ENCODE results near the gene CLK2. TPM values are rescaled to one million over a fixed set of nuclear protein-coding genes. Genes with fewer than 3 reads are reported as not detected.

The CLK2 gene
- total RNA-seq, 2 donors from 2014 or later, result 31.7 to 66.4 TPM

DNA sequence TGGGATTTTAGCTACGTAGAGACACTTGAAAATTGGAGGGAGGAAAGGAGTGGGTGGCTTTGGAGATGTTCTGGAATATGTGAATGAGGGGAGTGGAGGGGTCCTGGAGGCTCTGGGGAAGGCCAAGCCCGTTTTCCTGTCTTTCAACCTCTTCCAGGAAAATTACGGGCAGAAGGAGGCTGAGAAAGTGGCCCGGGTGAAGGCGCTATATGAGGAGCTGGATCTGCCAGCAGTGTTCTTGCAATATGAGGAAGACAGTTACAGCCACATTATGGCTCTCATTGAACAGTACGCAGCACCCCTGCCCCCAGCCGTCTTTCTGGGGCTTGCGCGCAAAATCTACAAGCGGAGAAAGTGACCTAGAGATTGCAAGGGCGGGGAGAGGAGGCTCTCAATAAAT, 46.9 kb upstream of the CLK2 start:
- no peak for TF ChIP-seq CTCF (IDR thresholded peaks at IDR 0.05)
- Histone ChIP-seq H3K4me3 (peak overlapping the region; percentile 25), H3K9ac (ENCODE audit: low read depth in 2 of 2, low read length in 2 of 2) (peak overlapping the region in 1 of 2 donors; percentile 52), H3K27me3 (no peaks in the 10 kb centered on the region), H3K27ac (peak overlapping the region; percentile 96), H3K36me3 (no peaks in the 10 kb centered on the region), H3K4me1 (peaks cover 14% of the 10 kb centered on the region), H3K9me3 (no peaks in the 10 kb centered on the region)
- no peak for DNase-seq
- intact Hi-C loops (cut with DNase I), result loop anchor here (5.0 kb wide), 2 partner anchors 43 to 68 kb away; partner anchors contain the start of gene HCN3

DNA sequence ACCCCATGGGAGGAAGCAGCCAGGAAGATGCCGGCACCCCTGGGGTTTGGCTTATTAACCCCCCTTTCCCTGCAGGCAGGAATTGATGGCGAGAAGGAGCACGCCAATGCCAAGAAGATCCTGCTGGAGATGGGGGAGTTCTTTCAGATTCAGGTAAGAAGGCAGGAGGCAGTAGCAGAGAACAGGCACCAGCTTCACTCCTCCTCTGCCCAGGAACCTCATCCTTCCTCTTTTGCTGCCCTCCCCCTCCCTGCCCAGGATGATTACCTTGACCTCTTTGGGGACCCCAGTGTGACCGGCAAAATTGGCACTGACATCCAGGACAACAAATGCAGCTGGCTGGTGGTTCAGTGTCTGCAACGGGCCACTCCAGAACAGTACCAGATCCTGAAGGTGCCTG, 46.2 kb upstream of the CLK2 start:
- no peaks in the 10 kb centered on the region for H3K9me3 ChIP-seq
- H3K4me1 ChIP-seq, result peaks cover 13% of the 10 kb centered on the region
- H3K9ac ChIP-seq (ENCODE audit: low read depth in 2 of 2, low read length in 2 of 2), result peak overlapping the region; percentile 19 to 27
- no peak overlapping the region for H3K27ac ChIP-seq
- no peak overlapping the region for H3K4me3 ChIP-seq
- no peak for DNase-seq
- intact Hi-C loops (cut with DNase I), result no loop called here
- no peaks in the 10 kb centered on the region for H3K27me3 ChIP-seq
- H3K36me3 ChIP-seq, result no peaks in the 10 kb centered on the region
- TF ChIP-seq CTCF (IDR thresholded peaks at IDR 0.05), result no peak

DNA sequence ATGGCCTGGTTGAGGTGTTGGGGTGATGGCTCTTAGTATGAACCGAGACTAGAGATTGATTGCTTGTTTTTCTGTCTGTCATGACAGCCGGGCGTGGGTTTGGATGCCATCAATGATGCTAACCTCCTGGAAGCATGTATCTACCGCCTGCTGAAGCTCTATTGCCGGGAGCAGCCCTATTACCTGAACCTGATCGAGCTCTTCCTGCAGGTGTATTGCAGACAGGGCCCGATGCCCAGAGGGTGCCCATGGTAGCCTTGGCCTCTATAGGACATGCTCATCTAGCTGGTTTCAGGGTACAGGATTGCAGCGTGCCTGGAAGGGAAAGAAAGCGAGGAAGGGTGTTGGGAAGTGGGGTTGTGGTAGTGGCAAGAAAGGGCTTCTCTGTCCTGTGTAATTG, 44.8 kb upstream of the CLK2 start:
- Histone ChIP-seq H3K4me3 (no peak overlapping the region), H3K4me1 (peaks cover 13% of the 10 kb centered on the region), H3K27me3 (no peaks in the 10 kb centered on the region), H3K36me3 (no peaks in the 10 kb centered on the region), H3K9ac (ENCODE audit: low read depth in 2 of 2, low read length in 2 of 2) (no peak overlapping the region), H3K9me3 (no peaks in the 10 kb centered on the region), H3K27ac (no peak overlapping the region)
- intact Hi-C loops (cut with DNase I), result no loop called here
- TF ChIP-seq CTCF (IDR thresholded peaks at IDR 0.05), result no peak
- DNase-seq, result no peak

DNA sequence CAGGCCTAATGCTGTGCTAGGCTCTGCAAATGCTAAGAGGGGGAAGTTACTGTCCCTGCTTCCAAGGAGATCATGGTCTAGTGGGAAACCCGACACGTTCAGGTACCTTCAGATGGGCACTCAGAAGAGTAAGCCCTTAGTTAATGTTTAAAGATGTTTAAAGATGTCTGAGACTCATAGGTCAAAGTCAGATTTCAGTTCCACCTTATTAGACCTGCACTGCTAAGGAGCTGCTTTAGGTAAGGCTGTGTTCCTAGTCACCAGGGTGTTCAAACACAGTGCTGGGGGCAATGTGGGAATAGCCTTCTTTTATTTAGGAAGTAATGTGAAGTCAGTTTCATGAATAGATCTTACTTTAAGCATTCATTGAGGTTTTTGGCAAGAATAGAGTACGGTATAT, 43.6 kb upstream of the CLK2 start:
- H3K4me1 ChIP-seq, result peaks cover 7% of the 10 kb centered on the region
- intact Hi-C loops (cut with DNase I), result no loop called here
- no peaks in the 10 kb centered on the region for H3K36me3 ChIP-seq
- no peak overlapping the region for H3K9ac ChIP-seq (ENCODE audit: low read depth in 2 of 2, low read length in 2 of 2)
- H3K9me3 ChIP-seq, result no peaks in the 10 kb centered on the region
- no peaks in the 10 kb centered on the region for H3K27me3 ChIP-seq
- TF ChIP-seq CTCF (IDR thresholded peaks at IDR 0.05), result no peak
- H3K4me3 ChIP-seq, result no peak overlapping the region
- peak overlapping the region; percentile 6 for H3K27ac ChIP-seq
- DNase-seq, result no peak

DNA sequence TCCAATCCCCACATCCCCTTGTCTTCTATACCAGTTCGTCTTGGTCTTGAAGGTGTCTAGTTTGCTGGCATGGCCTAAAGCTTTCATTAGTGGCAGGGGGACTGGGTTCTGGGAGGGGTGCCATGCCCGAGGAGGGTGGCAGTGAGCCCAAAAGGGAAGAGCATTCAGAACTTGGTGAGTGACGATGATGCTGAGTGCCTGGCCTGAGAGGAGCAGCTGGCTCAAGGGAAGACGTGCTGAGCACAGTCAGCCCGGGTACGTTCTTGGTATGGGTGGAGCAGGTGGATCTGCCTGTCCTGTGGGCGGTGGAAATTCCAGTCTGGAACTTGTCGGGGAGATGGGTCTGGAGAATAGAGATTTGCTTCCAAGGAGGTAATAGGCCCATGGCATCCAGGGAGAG, 40.0 kb upstream of the CLK2 start:
- intact Hi-C loops (cut with DNase I), result no loop called here
- no peak overlapping the region for H3K27ac ChIP-seq
- no peak overlapping the region for H3K9ac ChIP-seq (ENCODE audit: low read depth in 2 of 2, low read length in 2 of 2)
- H3K4me1 ChIP-seq, result peaks cover 3% of the 10 kb centered on the region
- no peak overlapping the region for H3K4me3 ChIP-seq
- no peaks in the 10 kb centered on the region for H3K27me3 ChIP-seq
- no peaks in the 10 kb centered on the region for H3K9me3 ChIP-seq
- DNase-seq, result no peak
- no peaks in the 10 kb centered on the region for H3K36me3 ChIP-seq
- TF ChIP-seq CTCF (IDR thresholded peaks at IDR 0.05), result no peak
